Endothelial cell of umbilical vein (primary cell): Measurements from ENCODE around the gene ACTR1A. TPM values are rescaled to one million over a fixed set of nuclear protein-coding genes. Genes with fewer than 3 reads are reported as not detected.

Source experiments
- BruUV-seq: library from RNA; stranded (reverse); fragments of 400-500 nt; replicated peaks from 2 replicates; lab custom pipeline; 2021; lab: Mats Ljungman, UMichigan
- CTCF ChIA-PET: fragments of 300-600, 350-600 bp; sonication (Branson Sonifier 250); formaldehyde crosslinking; loops from one replicate; lab custom pipeline; 2021; ENCODE audit warnings: antibody characterized with exemption, inconsistent platforms; lab: Charles Lee
- POLR2A ChIA-PET: fragments of 300-600, 350-600 bp; sonication (Branson Sonifier 250); formaldehyde crosslinking; loops from one replicate; lab custom pipeline; 2021; ENCODE audit warnings: antibody characterized with exemption, inconsistent platforms; lab: Charles Lee
- DNase-seq: peaks from one replicate; pipeline ENCODE4 v3.0.0-alpha.2; 2011; ENCODE audit warnings: low read depth, low spot score
- FAIRE-seq: peaks from 2 replicates; lab custom pipeline; 2011; peaks lifted over from hg19 to GRCh38; lab: Jason Lieb, UNC
- H2AFZ ChIP-seq: 2 replicates; pipeline ENCODE4 v1.6.0; 2012; ENCODE audit warnings: low read depth, low read length, control low read depth, inconsistent platforms
- H3K27ac ChIP-seq: 2 replicates; pipeline ENCODE4 v1.5.1; 2011; ENCODE audit warnings: low read depth, mild to moderate bottlenecking, control low read depth, low read length, moderate library complexity; ENCODE audit not compliant: insufficient read depth
- H3K27me3 ChIP-seq, 2 experiments: 2 replicates each; pipeline versions ENCODE4 v1.6.0 to v1.6.1; 2011; ENCODE audit warnings: low read length in 2 of 2, mixed read lengths in 1 of 2; ENCODE audit not compliant: control insufficient read depth in 2 of 2, insufficient read depth in 2 of 2
- H3K36me3 ChIP-seq, 2 experiments: 2 replicates in 1 of 2; 3 replicates in 1 of 2; pipeline ENCODE4 v1.5.1; 2011; ENCODE audit warnings: low read length in 2 of 2, mild to moderate bottlenecking in 1 of 2, moderate library complexity in 1 of 2; ENCODE audit not compliant: control insufficient read depth in 2 of 2, insufficient read depth in 2 of 2; ENCODE audit errors: extremely low read depth in 1 of 2
- H3K4me1 ChIP-seq: 3 replicates; pipeline ENCODE4 v1.5.1; 2011; ENCODE audit warnings: mild to moderate bottlenecking, low read length; ENCODE audit not compliant: control insufficient read depth, insufficient read depth; ENCODE audit errors: extremely low read depth
- H3K4me2 ChIP-seq: 2 replicates; pipeline ENCODE4 v1.6.1; 2011; ENCODE audit warnings: low read length, control low read depth, mixed read lengths; ENCODE audit not compliant: insufficient read depth
- H3K4me3 ChIP-seq, 3 experiments: fragments of 200-600 bp in 1 of 3; sonication (generic), shearing (Covaris generic) in 1 of 3; replicated peaks in 1 of 3; 2 replicates each; pipeline ENCODE4 v1.5.1; 2011 to 2016; ENCODE audit warnings: control low read depth in 3 of 3, low read length in 3 of 3, mild to moderate bottlenecking in 2 of 3, inconsistent platforms in 1 of 3, low read depth in 1 of 3, moderate library complexity in 1 of 3; ENCODE audit not compliant: insufficient read depth in 1 of 3
- H3K79me2 ChIP-seq: 2 replicates; pipeline ENCODE4 v1.6.0; 2012; ENCODE audit warnings: low read length, inconsistent platforms; ENCODE audit not compliant: control insufficient read depth, insufficient read depth
- H3K9ac ChIP-seq: replicated peaks from 2 replicates; pipeline ENCODE3; 2011; ENCODE audit warnings: low read length, control low read depth; ENCODE audit not compliant: insufficient read depth; ENCODE audit errors: extremely low read depth
- H3K9me1 ChIP-seq: replicated peaks from 3 replicates; pipeline ENCODE4 v1.6.0; 2011; ENCODE audit warnings: mild to moderate bottlenecking, low read length; ENCODE audit not compliant: control insufficient read depth, insufficient read depth; ENCODE audit errors: extremely low read depth
- H3K9me3 ChIP-seq: replicated peaks from 2 replicates; pipeline ENCODE4 v1.5.1; 2012; ENCODE audit warnings: low read length, inconsistent platforms; ENCODE audit not compliant: control insufficient read depth, insufficient read depth
- H4K20me1 ChIP-seq: replicated peaks from 2 replicates; pipeline ENCODE3; 2011; ENCODE audit warnings: mild to moderate bottlenecking, low read length; ENCODE audit not compliant: control insufficient read depth, insufficient read depth; ENCODE audit errors: extremely low read depth
- CTCF ChIP-seq, 2 donors: IDR thresholded peaks; 1 replicate in 1 of 2; 2 replicates in 1 of 2; pipeline ENCODE4 v1.5.1; 2011; ENCODE audit warnings: low read length in 2 of 2, mild to moderate bottlenecking in 2 of 2, moderate library complexity in 2 of 2, control low read depth in 1 of 2, inconsistent platforms in 1 of 2, low read depth in 1 of 2; ENCODE audit not compliant: insufficient read depth in 1 of 2; ENCODE audit errors: extremely low read depth in 1 of 2
- EZH2 ChIP-seq: IDR thresholded peaks from 2 replicates; pipeline ENCODE4 v1.6.1; 2012; ENCODE audit warnings: borderline replicate concordance, low read depth, mild to moderate bottlenecking, moderate library complexity, low read length, inconsistent platforms; ENCODE audit not compliant: severe bottlenecking
- FOS ChIP-seq: IDR thresholded peaks from 2 replicates; pipeline ENCODE4 v1.6.1; 2011; ENCODE audit warnings: mild to moderate bottlenecking, low read length, moderate library complexity, borderline replicate concordance; ENCODE audit not compliant: insufficient read depth
- GATA2 ChIP-seq: IDR thresholded peaks from 2 replicates; pipeline ENCODE4 v1.7.0; 2011; ENCODE audit warnings: low read depth, mild to moderate bottlenecking, moderate library complexity, mixed read lengths, low read length; ENCODE audit not compliant: insufficient read length, insufficient read depth
- JUN ChIP-seq: IDR thresholded peaks from 2 replicates; pipeline ENCODE4 v1.6.1; 2011; ENCODE audit warnings: borderline replicate concordance, low read depth; ENCODE audit not compliant: insufficient read length, insufficient read depth
- MYC ChIP-seq: IDR thresholded peaks from one replicate; pipeline ENCODE4 v1.6.1; 2011; ENCODE audit warnings: mild to moderate bottlenecking, low read depth, low read length
- POLR2A ChIP-seq: IDR thresholded peaks from 2 replicates; pipeline ENCODE4 v1.6.1; 2012; ENCODE audit warnings: low read depth, mild to moderate bottlenecking, control low read depth, low read length
- POLR2AphosphoS5 ChIP-seq: IDR thresholded peaks from 2 replicates; pipeline ENCODE4 v1.6.1; 2012; ENCODE audit warnings: low read depth, mild to moderate bottlenecking, control low read depth, low read length, moderate library complexity; ENCODE audit not compliant: insufficient read depth
- dilution Hi-C: fragments of 300-500 bp; cut with MboI; formaldehyde crosslinking; loops from one replicate; pipeline ENCODE4 v1.15.0; 2019; ENCODE audit warnings: low sequenced_read_pairs; ENCODE audit not compliant: extremely low pct_ligation_motif_present
- intact Hi-C: fragments of 100-400 bp; cut with micrococcal nuclease; formaldehyde crosslinking; loops from one replicate; pipeline ENCODE4 v1.10.0; 2022
- polyA plus RNA-seq, 4 experiments: library from polyadenylated mRNA; depleted of rRNA in 3 of 4; stranded (reverse) in 3 of 4; unstranded in 1 of 4; fragments of >200 nt; gene quantifications; 2 replicates each; pipeline versions ENCODE4 v1.2.1 to v1.2.3, GENCODE V29; 2011 to 2012; ENCODE audit warnings: missing spikeins in 1 of 4
- total RNA-seq: library from RNA; stranded (reverse); gene quantifications from 2 replicates; pipeline ENCODE4 v1.2.3, GENCODE V29; 2021
- TF ChIP-seq, protein P1 (sequence below): IDR thresholded peaks from 2 replicates; pipeline ENCODE4 v1.6.1; 2011; ENCODE audit not compliant: insufficient read depth, insufficient read length

Gene ACTR1A
- total and polyA plus RNA-seq, 2 donors (not counting 3 experiments of a cell fraction or from before 2014, with no cell fraction given) = 155 to 164 TPM

DNA sequence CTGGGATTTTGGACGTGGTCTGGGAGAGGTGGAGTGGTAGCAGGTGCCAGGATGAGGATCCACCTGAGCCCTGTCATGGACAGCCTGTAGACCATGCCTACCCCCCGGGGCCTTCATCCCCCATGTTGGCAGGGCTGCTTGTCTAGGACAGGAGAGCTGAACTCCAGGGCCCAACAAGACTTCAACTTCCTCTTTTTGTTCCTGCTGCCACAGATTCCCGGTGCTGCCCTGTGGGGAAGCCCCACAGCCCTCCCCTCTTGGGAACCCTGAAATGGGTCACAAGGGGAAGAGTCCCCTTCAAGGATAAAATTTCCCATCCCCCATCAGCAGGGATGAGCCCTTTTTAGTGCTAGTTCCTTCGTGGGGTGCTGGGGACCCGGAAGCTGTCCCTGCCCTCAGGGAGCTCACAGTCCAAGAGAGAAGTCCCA lies 68.9 kb downstream of the ACTR1A start:
- ChIA-PET POLR2A (no interaction called here), CTCF (interaction anchor here (1.7 kb wide), 1 partner anchor 23 kb away, joined by 4 read pairs; no protein-coding TSS in a partner anchor)
- Histone ChIP-seq H4K20me1 (no peaks in the 10 kb centered on the region), H3K27ac (no peak overlapping the region), H3K4me1 (peaks cover 7% of the 10 kb centered on the region), H3K4me2 (no peak overlapping the region), H3K9me1 (no peaks in the 10 kb centered on the region), H3K9ac (no peak overlapping the region), H2AFZ (no peak overlapping the region), H3K27me3 (peaks cover 11 to 22% of the 10 kb centered on the region in 2 experiments), H3K9me3 (no peaks in the 10 kb centered on the region), H3K79me2 (peaks cover 9% of the 10 kb centered on the region), H3K36me3 (no peaks in the 10 kb centered on the region), H3K4me3 (no peak overlapping the region)
- intact Hi-C loops (no loop called here), dilution Hi-C loops (no loop called here)
- no peak for TF ChIP-seq JUN
- no peak for TF ChIP-seq CTCF (IDR thresholded peaks at IDR 0.05; ENCODE audit: extremely low read depth in 1 of 2, insufficient read depth in 1 of 2, low read depth in 1 of 2, low read length in 2 of 2)
- TF ChIP-seq FOS = no peak
- no peak for TF ChIP-seq EZH2
- no peak for TF ChIP-seq GATA2
- TF ChIP-seq, protein P1, sequence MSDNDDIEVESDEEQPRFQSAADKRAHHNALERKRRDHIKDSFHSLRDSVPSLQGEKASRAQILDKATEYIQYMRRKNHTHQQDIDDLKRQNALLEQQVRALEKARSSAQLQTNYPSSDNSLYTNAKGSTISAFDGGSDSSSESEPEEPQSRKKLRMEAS = no peak
- no peak for TF ChIP-seq MYC
- TF ChIP-seq POLR2A = no peak
- no peak for TF ChIP-seq POLR2AphosphoS5
- BruUV-seq = no TSS peak
- no peak for FAIRE-seq
- DNase-seq = no peak
